H1 (cell line): ENCODE measurements around the gene CDK2. TPM values are rescaled to one million over a fixed set of nuclear protein-coding genes. Genes with fewer than 3 reads are reported as not detected.
"Not testable (repeated sequence)": the region's sequence is repeated elsewhere in the genome, so short reads cannot be mapped to it uniquely, and the experiment has no call there.

Experiments
- CTCF ChIA-PET: fragments of 300-600 bp; sonication (Branson Sonifier 250); formaldehyde crosslinking; loops from one replicate; lab custom pipeline; 2021; ENCODE audit not compliant: partially characterized antibody; lab: Charles Lee
- POLR2A ChIA-PET: fragments of 300-600 bp; sonication (Branson Sonifier 250); formaldehyde crosslinking; loops from one replicate; lab custom pipeline; 2021; ENCODE audit warnings: inconsistent platforms; ENCODE audit not compliant: partially characterized antibody; lab: Charles Lee
- DNase-seq, 2 experiments: peaks; one replicate each; pipeline versions ENCODE4 v3.0.0 to v3.0.0-alpha.2; 2010 to 2022; ENCODE audit warnings: low spot score in 2 of 2, low read depth in 1 of 2, mixed read lengths in 1 of 2
- FAIRE-seq: peaks from 2 replicates; lab custom pipeline; 2011; peaks lifted over from hg19 to GRCh38; lab: Jason Lieb, UNC
- H2AFZ ChIP-seq: 2 replicates; pipeline ENCODE4 v1.8.1; 2012; ENCODE audit warnings: low read length, inconsistent platforms
- H2AK5ac ChIP-seq: 2 replicates; pipeline ENCODE4 v1.6.1; 2013; ENCODE audit warnings: low read depth, low read length
- H2BK120ac ChIP-seq: replicated peaks from 2 replicates; pipeline ENCODE3; 2013; ENCODE audit warnings: low read depth, low read length, inconsistent platforms
- H2BK12ac ChIP-seq: 2 replicates; pipeline ENCODE4 v1.6.1; 2013; ENCODE audit warnings: low read depth, low read length
- H2BK15ac ChIP-seq: 2 replicates; pipeline ENCODE4 v1.6.1; 2013; ENCODE audit warnings: low read length
- H2BK20ac ChIP-seq: 2 replicates; pipeline ENCODE4 v1.6.1; 2013; ENCODE audit warnings: low read length
- H2BK5ac ChIP-seq: 2 replicates; pipeline ENCODE4 v1.6.1; 2013; ENCODE audit warnings: low read depth, low read length
- H3K14ac ChIP-seq: 2 replicates; pipeline ENCODE4 v1.6.1; 2013; ENCODE audit warnings: inconsistent platforms; ENCODE audit not compliant: insufficient read length
- H3K18ac ChIP-seq: 2 replicates; pipeline ENCODE4 v1.6.1; 2013; ENCODE audit warnings: low read length; ENCODE audit errors: extremely low read depth
- H3K23ac ChIP-seq: 2 replicates; pipeline ENCODE4 v1.6.1; 2013; ENCODE audit warnings: inconsistent platforms; ENCODE audit not compliant: insufficient read length
- H3K23me2 ChIP-seq: 2 replicates; pipeline ENCODE4 v1.6.1; 2013; ENCODE audit warnings: low read depth, low read length
- H3K27ac ChIP-seq: 2 replicates; pipeline ENCODE4 v1.6.1; 2011; ENCODE audit warnings: low read depth, low read length, inconsistent platforms
- H3K27me3 ChIP-seq, 4 experiments: replicated peaks in 1 of 4; 1 replicate in 1 of 4; 2 replicates in 3 of 4; pipeline versions ENCODE4 v1.6.1 to v1.8.1; 2011 to 2013; ENCODE audit warnings: low read length in 3 of 4, mild to moderate bottlenecking in 3 of 4, inconsistent platforms in 2 of 4, mixed read lengths in 2 of 4, moderate library complexity in 1 of 4; ENCODE audit not compliant: control insufficient read depth in 3 of 4, insufficient read depth in 3 of 4; ENCODE audit errors: extremely low read depth in 1 of 4
- H3K36me3 ChIP-seq, 4 experiments: 2 replicates each; pipeline versions ENCODE4 v1.6.1 to v1.8.1; 2011 to 2013; ENCODE audit warnings: mild to moderate bottlenecking in 4 of 4, low read length in 3 of 4, moderate library complexity in 2 of 4, control low read depth in 1 of 4, inconsistent platforms in 1 of 4; ENCODE audit not compliant: insufficient read depth in 4 of 4, control insufficient read depth in 2 of 4
- H3K4ac ChIP-seq: replicated peaks from 2 replicates; pipeline ENCODE3; 2013; ENCODE audit warnings: low read length, low read depth, mixed read lengths, inconsistent platforms; ENCODE audit not compliant: insufficient read length
- H3K4me1 ChIP-seq, 4 experiments: replicated peaks in 1 of 4; 1 replicate in 1 of 4; 2 replicates in 3 of 4; pipeline versions ENCODE4 v1.6.1 to v1.8.1; 2011 to 2013; ENCODE audit warnings: low read length in 3 of 4, inconsistent platforms in 2 of 4, mixed read lengths in 1 of 4; ENCODE audit not compliant: insufficient read depth in 4 of 4, control insufficient read depth in 3 of 4
- H3K4me2 ChIP-seq, 2 experiments: 2 replicates each; pipeline versions ENCODE4 v1.6.1 to v1.8.1; 2011 to 2013; ENCODE audit warnings: low read depth in 2 of 2, low read length in 2 of 2, control low read depth in 1 of 2, inconsistent platforms in 1 of 2, mild to moderate bottlenecking in 1 of 2; ENCODE audit not compliant: insufficient read depth in 1 of 2
- H3K4me3 ChIP-seq, 4 experiments: fragments of 200-600, 300-600 bp in 1 of 4; sonication (generic), shearing (Covaris generic), sonication (Bioruptor Twin) in 1 of 4; 2 replicates each; pipeline versions ENCODE4 v1.5.1 to v1.8.1; 2011 to 2016; ENCODE audit warnings: low read length in 4 of 4, low read depth in 3 of 4, control low read depth in 2 of 4, inconsistent platforms in 2 of 4, mild to moderate bottlenecking in 2 of 4, mixed read lengths in 1 of 4, moderate library complexity in 1 of 4; ENCODE audit not compliant: insufficient read depth in 2 of 4; ENCODE audit errors: extremely low read depth in 1 of 4
- H3K56ac ChIP-seq: replicated peaks from 2 replicates; pipeline ENCODE3; 2013; ENCODE audit warnings: low read depth, mild to moderate bottlenecking, mixed read lengths, low read length, inconsistent platforms; ENCODE audit not compliant: insufficient read length
- H3K79me1 ChIP-seq: 2 replicates; pipeline ENCODE4 v1.6.1; 2013; ENCODE audit warnings: low read depth, low read length, control low read depth
- H3K79me2 ChIP-seq, 2 experiments: 2 replicates each; pipeline versions ENCODE4 v1.6.1 to v1.8.1; 2012 to 2013; ENCODE audit warnings: low read length in 2 of 2, mild to moderate bottlenecking in 2 of 2, inconsistent platforms in 1 of 2; ENCODE audit not compliant: insufficient read depth in 2 of 2, control insufficient read depth in 1 of 2
- H3K9ac ChIP-seq, 4 experiments: replicated peaks in 1 of 4; 1 replicate in 1 of 4; 2 replicates in 3 of 4; pipeline versions ENCODE4 v1.6.1 to v1.8.1; 2011 to 2013; ENCODE audit warnings: low read depth in 3 of 4, low read length in 3 of 4, control low read depth in 2 of 4, mild to moderate bottlenecking in 2 of 4, moderate library complexity in 2 of 4, inconsistent platforms in 1 of 4; ENCODE audit errors: extremely low read depth in 1 of 4
- H3K9me3 ChIP-seq, 2 experiments: 2 replicates each; pipeline versions ENCODE4 v1.6.1 to v1.8.1; 2012 to 2013; ENCODE audit warnings: mild to moderate bottlenecking in 2 of 2, moderate library complexity in 2 of 2, control low read depth in 1 of 2, inconsistent platforms in 1 of 2, low read depth in 1 of 2, low read length in 1 of 2, mixed read lengths in 1 of 2; ENCODE audit not compliant: insufficient read depth in 2 of 2
- H4K20me1 ChIP-seq, 2 experiments: replicated peaks in 1 of 2; 2 replicates each; pipeline versions ENCODE3 to v1.8.1; 2011 to 2013; ENCODE audit warnings: inconsistent platforms in 2 of 2, low read length in 2 of 2, mild to moderate bottlenecking in 1 of 2; ENCODE audit not compliant: insufficient read depth in 2 of 2, control insufficient read depth in 1 of 2
- H4K5ac ChIP-seq: 2 replicates; pipeline ENCODE4 v1.6.1; 2013; ENCODE audit warnings: low read length, low read depth, mixed read lengths, inconsistent platforms; ENCODE audit not compliant: insufficient read length
- H4K8ac ChIP-seq: 2 replicates; pipeline ENCODE4 v1.8.0; 2013; ENCODE audit warnings: mild to moderate bottlenecking, moderate library complexity, low read length, inconsistent platforms; ENCODE audit not compliant: insufficient read depth; ENCODE audit errors: extremely low read depth
- H4K91ac ChIP-seq: replicated peaks from 2 replicates; pipeline ENCODE3; 2013; ENCODE audit warnings: low read length, mixed read lengths, inconsistent platforms; ENCODE audit not compliant: insufficient read length
- WGBS, 2 experiments: shearing (Covaris generic) in 1 of 2; methylation state at CpG; one replicate each; pipeline versions ENCODE4 v1.1.6 to v1.1.7; 2013 to 2015; ENCODE audit warnings: low lambda C conversion rate in 2 of 2, mixed read lengths in 2 of 2, inconsistent platforms in 1 of 2, low coverage in 1 of 2, missing lambda C conversion rate in 1 of 2; ENCODE audit not compliant: insufficient replicate concordance in 2 of 2, insufficient coverage in 1 of 2, insufficient read length in 1 of 2; ENCODE audit errors: extremely low coverage in 1 of 2, missing lambda C conversion rate in 1 of 2; 5-methylcytosine and 5-hydroxymethylcytosine counted together
- polyA plus RNA-seq, 7 experiments: library from polyadenylated mRNA; depleted of rRNA in 3 of 7; stranded (reverse) in 5 of 7; unstranded in 2 of 7; fragments of >200 nt in 5 of 7; fragments of 200-250 nt in 2 of 7; gene quantifications; 1 replicate in 5 of 7; 2 replicates in 1 of 7; 4 replicates in 1 of 7; pipeline versions ENCODE4 v1.2.1 to v1.2.3, GENCODE V29; 2011 to 2013; ENCODE audit warnings: missing spikeins in 2 of 7, mixed read lengths in 2 of 7
- total RNA-seq: library from RNA; stranded (reverse); fragmentation: NEBNext Ultra II Directional; extraction: Animal tissue kit (Norgen Biotek cat#: 25700); gene quantifications from 2 replicates; pipeline ENCODE4 v1.2.1, GENCODE V29; 2021

CDK2 gene
- total and polyA plus RNA-seq, 2 of the 8 experiments (the other 6 are each of a cell fraction or from before 2014, with no cell fraction given): 39.4 to 42.5 TPM

DNA sequence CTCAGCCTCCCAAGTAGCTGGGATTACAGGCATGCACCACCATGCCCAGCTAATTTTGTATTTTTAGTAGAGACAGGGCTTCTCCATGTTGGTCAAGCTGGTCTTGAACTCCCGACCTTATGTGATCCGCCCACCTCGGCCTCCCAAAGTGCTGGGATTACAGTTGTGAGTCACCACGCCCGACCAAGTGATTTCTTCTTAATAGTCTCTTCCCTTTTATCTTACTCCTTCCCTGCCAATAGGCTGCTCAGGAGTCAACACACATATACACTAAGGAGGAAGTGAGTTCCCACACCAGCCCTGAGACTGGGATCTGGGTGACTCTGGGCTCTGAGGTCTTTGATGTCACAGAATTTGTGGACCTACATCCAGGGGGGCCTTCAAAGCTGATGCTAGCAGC lies 36.7 kb downstream of the CDK2 start:
- H3K23ac ChIP-seq, H3K4me1 ChIP-seq: not testable (repeated sequence)

More for the DNA sequence above, 36.7 kb downstream of the CDK2 start:
- WGBS, 2 experiments: 95% methylated on average over 5 of the region's 5 CpGs; no CpG with 5 or more reads in 1 of the 2 experiments
- not testable (repeated sequence) for H2AK5ac ChIP-seq, H3K9ac ChIP-seq, H2BK15ac ChIP-seq, H3K79me2 ChIP-seq, H3K23me2 ChIP-seq, H3K4me3 ChIP-seq, H4K20me1 ChIP-seq, H3K18ac ChIP-seq, H4K5ac ChIP-seq, H2BK120ac ChIP-seq, FAIRE-seq, H3K4me2 ChIP-seq, H3K27ac ChIP-seq, H2BK5ac ChIP-seq, H3K56ac ChIP-seq, H2AFZ ChIP-seq, DNase-seq, H4K91ac ChIP-seq, H2BK12ac ChIP-seq, H3K27me3 ChIP-seq, H3K4ac ChIP-seq, H3K9me3 ChIP-seq, H2BK20ac ChIP-seq, H3K79me1 ChIP-seq, H4K8ac ChIP-seq, H3K14ac ChIP-seq
- peaks cover 0 to 20% (median 5%) of the 10 kb centered on the region in 4 experiments; a peak in 5 of 8 replicates for H3K36me3 ChIP-seq
- ChIA-PET CTCF (interaction anchor here (0.5 to 1.3 kb wide), 5 partner anchors 9 to 336 kb away, joined by 3 to 4 read pairs (median 3); no protein-coding TSS in a partner anchor), POLR2A (interaction anchor here (1.0 kb wide), 1 partner anchor 172 kb away, joined by 3 read pairs; no protein-coding TSS in a partner anchor)
